Osteoblast (primary cell): ENCODE measurements around the gene PVR. TPM values are rescaled to one million over a fixed set of nuclear protein-coding genes. Genes with fewer than 3 reads are reported as not detected.
A peak's percentile ranks its signal among the peaks of the same experiment; 100 is the strongest.

Source experiments
- DNase-seq: peaks from one replicate; pipeline ENCODE4 v3.0.0; 2011; ENCODE audit warnings: low spot score, mixed read lengths; ENCODE audit not compliant: insufficient read length; ENCODE audit errors: missing footprints
- H2AFZ ChIP-seq: 2 replicates; pipeline ENCODE4 v1.6.0; 2011; ENCODE audit warnings: mild to moderate bottlenecking, low read length
- H3K27ac ChIP-seq: 2 replicates; pipeline ENCODE4 v1.5.1; 2011; ENCODE audit warnings: mild to moderate bottlenecking, low read depth, low read length, moderate library complexity
- H3K27me3 ChIP-seq: 2 replicates; pipeline ENCODE4 v1.6.0; 2012; ENCODE audit warnings: mild to moderate bottlenecking, control low read depth, inconsistent platforms, low read length, moderate library complexity; ENCODE audit not compliant: insufficient read depth
- H3K36me3 ChIP-seq: 2 replicates; pipeline ENCODE4 v1.5.1; 2011; ENCODE audit warnings: mild to moderate bottlenecking, low read length, control low read depth, moderate library complexity; ENCODE audit not compliant: insufficient read depth
- H3K4me1 ChIP-seq: 2 replicates; pipeline ENCODE4 v1.5.1; 2011; ENCODE audit warnings: mild to moderate bottlenecking, low read length, control low read depth, moderate library complexity; ENCODE audit not compliant: insufficient read depth
- H3K4me2 ChIP-seq: 2 replicates; pipeline ENCODE4 v1.6.0; 2011; ENCODE audit warnings: mild to moderate bottlenecking, low read length; ENCODE audit not compliant: insufficient read depth
- H3K4me3 ChIP-seq: fragments of 200-600 bp; sonication (generic); 3 replicates; pipeline ENCODE4 v1.5.1; 2012; ENCODE audit warnings: mild to moderate bottlenecking, low read length, inconsistent platforms; ENCODE audit not compliant: insufficient read depth
- H3K79me2 ChIP-seq: 2 replicates; pipeline ENCODE4 v1.6.0; 2012; ENCODE audit warnings: mild to moderate bottlenecking, low read length, control low read depth, inconsistent platforms; ENCODE audit not compliant: insufficient read depth
- H3K9me3 ChIP-seq: 2 replicates; pipeline ENCODE4 v1.5.1; 2011; ENCODE audit warnings: low read depth, low read length, control low read depth
- H4K20me1 ChIP-seq: 2 replicates; pipeline ENCODE4 v1.6.0; 2012; ENCODE audit warnings: mild to moderate bottlenecking, low read length, control low read depth; ENCODE audit not compliant: insufficient read depth
- CTCF ChIP-seq: IDR thresholded peaks from 2 replicates; pipeline ENCODE4 v1.5.1; 2011; ENCODE audit warnings: mild to moderate bottlenecking, low read depth, low read length, moderate library complexity; ENCODE audit errors: extremely low read depth
- total RNA-seq: library from RNA; depleted of rRNA; stranded (reverse); fragments of >200 nt; gene quantifications from 2 replicates; pipeline ENCODE4 v1.2.3, GENCODE V29; 2012

Gene PVR
- total RNA-seq, 1 donor, result 53.6 TPM

- Histone ChIP-seq H3K36me3 (peaks cover 72% of the 10 kb centered on the region), H3K79me2 (no peaks in the 10 kb centered on the region), H3K9me3 (no peaks in the 10 kb centered on the region), H3K4me1 (no peaks in the 10 kb centered on the region), H4K20me1 (peaks cover 12% of the 10 kb centered on the region), H3K27ac (no peak overlapping the region), H3K4me2 (no peak overlapping the region), H2AFZ (no peak overlapping the region), H3K27me3 (no peaks in the 10 kb centered on the region), H3K4me3 (no peak overlapping the region)
- no peak for DNase-seq
- no peak for TF ChIP-seq CTCF
These were observed 18.2 kb downstream of the PVR start for GRCh38 chr19:44661904-44662303.

- TF ChIP-seq CTCF, result no peak
- Histone ChIP-seq H3K36me3 (peaks cover 64% of the 10 kb centered on the region), H3K4me3 (no peak overlapping the region), H3K9me3 (no peaks in the 10 kb centered on the region), H3K4me2 (no peak overlapping the region), H3K27me3 (no peaks in the 10 kb centered on the region), H3K79me2 (no peaks in the 10 kb centered on the region), H3K27ac (peak overlapping the region; percentile 10), H4K20me1 (peaks cover 9% of the 10 kb centered on the region), H3K4me1 (no peaks in the 10 kb centered on the region), H2AFZ (no peak overlapping the region)
- peak; percentile 57 for DNase-seq
These were observed 19.1 kb downstream of the PVR start for GRCh38 chr19:44662691-44663385.

GRCh38 chr19:44663996-44664395, 20.3 kb downstream of the PVR start:
- H3K36me3 ChIP-seq, result peaks cover 52% of the 10 kb centered on the region

More at GRCh38 chr19:44663996-44664395, 20.3 kb downstream of the PVR start:
- Histone ChIP-seq H3K9me3 (no peaks in the 10 kb centered on the region), H3K79me2 (no peaks in the 10 kb centered on the region), H3K4me1 (no peaks in the 10 kb centered on the region), H3K27me3 (no peaks in the 10 kb centered on the region), H3K4me2 (no peak overlapping the region), H2AFZ (no peak overlapping the region), H3K4me3 (no peak overlapping the region), H3K27ac (no peak overlapping the region), H4K20me1 (peaks cover 2% of the 10 kb centered on the region)
- TF ChIP-seq CTCF, result no peak
- no peak for DNase-seq
